Stimulated activated CD4-positive, alpha-beta T cell treated with anti-CD3 and anti-CD28 coated beads, Interleukin-15, amount 100 ng/mL, for 24 hours (primary cell): ENCODE measurements around the gene ADA.
A peak's percentile ranks its signal among the peaks of the same experiment; 100 is the strongest.
"Not testable (repeated sequence)": the region's sequence is repeated elsewhere in the genome, so short reads cannot be mapped to it uniquely, and the experiment has no call there.

ENCODE experiments used
- DNase-seq: peaks from one replicate; pipeline ENCODE4 v3.0.0-alpha.2; 2020

The ADA gene

DNA sequence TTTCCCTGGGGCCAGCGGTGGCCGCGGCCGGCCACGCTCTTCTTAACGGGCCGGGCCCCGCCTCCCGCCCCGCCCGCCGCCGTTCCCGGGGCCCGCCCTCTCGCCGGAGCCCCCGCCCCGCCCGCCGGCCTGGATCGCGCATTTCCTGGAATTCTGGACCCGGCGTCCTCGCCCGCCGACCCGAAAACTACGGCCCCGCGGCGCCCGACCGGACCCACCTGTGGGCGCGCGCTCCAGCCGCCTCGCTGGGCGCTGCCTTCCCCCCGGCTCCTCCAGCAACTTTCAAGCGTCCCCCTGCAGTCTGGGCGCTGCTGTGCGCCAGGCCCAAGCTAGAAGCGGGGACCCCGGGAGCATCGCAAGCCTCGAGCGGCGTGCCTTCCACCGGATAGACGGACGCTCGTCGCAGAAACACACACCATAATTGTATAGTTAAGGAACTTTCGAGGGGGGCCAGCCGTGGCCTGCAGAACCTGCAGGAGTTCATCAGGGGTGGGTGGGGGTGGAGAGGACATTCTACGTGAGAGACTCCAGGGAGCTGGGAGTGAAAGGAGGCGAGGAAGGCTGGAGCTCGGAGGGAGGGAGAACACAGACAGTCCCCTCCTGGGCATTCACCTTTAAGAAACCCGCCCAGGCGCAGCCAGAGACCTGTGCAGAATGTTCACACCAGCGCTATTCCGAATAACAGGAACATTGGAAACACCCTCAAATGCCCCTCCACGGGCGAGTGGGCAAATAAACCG, at the start of gene ADA:
TSS of gene ADA (minus strand) at position 16 of the 740 bp plus-strand sequence. CDS start 92 bp downstream, outside the sequence.
- DNase-seq = peak; percentile 60

DNA sequence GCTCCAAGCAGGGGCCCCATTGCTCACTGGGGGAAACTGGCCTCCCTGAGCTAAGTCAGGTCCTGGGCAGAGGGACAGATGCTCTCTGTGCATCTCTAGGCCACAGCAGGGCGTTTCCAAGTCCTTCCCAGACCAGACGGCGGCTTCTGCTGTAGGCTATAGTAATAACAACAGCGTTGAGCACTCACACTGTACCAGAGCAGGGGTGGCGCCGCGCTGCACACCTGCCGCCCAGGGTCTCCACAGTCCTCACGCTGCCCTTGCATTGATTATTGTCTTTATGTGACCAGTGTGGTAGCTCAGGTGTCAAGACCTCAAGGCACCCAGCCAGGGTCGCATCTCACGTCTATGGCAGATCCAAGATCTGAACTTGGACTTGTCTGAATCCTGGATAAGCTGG, 48.8 kb upstream of the ADA start:
- no peak for DNase-seq

DNA sequence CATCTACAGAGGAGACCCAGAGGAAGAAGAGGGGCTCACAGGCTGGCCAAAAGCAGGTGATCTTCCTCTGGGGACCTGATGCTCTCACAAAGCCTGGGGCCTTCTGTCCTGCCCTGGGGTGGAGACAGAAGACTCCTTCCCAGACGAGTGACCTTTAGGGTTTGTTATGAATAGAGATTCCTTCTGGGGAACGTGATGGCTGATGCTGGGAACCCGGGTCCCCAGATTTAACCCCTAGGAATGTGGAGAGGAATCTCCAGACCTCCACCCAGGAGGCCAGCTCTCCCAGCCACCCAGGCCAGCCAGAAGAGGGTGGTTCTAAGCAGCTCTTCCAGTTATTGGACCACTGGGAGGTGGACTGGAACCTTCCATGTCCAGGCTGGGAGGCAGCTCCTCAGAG, 46.9 kb upstream of the ADA start:
- no peak for DNase-seq

DNA sequence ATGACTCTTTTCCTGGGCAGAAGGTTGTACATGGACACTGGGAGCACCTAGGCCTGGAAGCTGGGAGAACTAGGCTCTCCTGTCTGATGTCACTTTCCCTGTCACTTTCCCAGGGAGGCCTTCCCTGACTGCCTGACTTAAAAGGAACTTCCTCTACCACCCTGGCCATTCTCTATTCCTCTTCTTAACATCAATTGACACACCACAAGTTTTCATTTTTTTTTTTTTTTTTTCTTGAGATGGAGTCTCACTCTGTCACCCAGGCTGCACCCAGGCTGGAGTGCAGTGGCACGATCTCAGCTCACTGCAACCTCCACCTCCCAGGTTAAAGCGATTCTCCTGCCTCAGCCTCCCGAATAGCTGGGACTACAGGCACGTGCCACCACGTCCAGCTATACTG, 45.5 kb upstream of the ADA start:
- not testable (repeated sequence) for DNase-seq

DNA sequence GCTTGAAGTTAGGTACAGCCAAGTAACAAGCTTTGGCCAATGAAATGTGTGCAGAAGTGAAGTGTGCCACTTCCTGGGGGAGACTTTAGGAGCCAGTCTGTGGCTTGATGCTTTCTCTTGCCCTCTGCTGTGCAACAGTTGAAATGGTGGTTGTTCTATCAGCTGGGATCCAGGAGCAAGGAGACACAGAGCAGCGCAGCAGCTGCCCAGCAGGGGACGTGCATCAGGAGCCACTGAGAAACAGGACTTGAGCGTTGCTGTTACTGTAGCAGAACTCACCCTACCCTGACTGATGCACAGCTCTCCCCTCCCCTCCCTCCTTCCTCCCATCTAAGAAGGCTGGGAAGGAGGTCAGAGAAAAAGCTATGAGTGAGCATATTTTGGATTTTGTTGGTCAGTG, 44.8 kb upstream of the ADA start:
- DNase-seq = no peak

DNA sequence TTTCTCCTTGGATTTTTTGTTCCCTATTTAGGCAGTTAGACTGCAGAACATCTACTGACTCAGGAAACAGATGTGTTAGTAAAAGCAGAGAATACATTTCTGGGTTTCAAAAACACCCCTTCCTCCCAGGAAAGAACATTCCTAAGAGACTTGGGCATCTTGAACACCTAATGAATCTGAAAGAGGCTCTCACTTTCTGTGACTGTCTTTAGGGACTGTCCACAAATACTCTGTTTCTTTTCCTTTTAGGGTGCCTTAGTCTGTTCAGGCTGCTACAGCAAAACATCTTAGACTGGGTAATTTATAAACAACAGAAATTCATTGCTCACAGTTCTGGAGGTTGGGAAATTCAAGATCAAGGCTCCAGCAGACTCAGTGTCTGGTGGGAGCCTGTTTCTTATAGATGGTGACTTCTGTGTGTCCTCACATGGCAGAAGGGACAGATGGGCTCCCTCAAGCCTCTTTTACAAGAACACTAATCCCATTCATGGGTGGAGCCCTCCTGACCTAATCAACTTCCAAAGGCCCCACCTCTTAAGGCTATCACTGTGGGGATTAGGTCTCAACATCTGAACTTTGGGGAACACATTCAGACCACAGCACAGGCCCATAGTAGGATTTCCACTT, 44.3 kb upstream of the ADA start:
- DNase-seq = no peak

DNA sequence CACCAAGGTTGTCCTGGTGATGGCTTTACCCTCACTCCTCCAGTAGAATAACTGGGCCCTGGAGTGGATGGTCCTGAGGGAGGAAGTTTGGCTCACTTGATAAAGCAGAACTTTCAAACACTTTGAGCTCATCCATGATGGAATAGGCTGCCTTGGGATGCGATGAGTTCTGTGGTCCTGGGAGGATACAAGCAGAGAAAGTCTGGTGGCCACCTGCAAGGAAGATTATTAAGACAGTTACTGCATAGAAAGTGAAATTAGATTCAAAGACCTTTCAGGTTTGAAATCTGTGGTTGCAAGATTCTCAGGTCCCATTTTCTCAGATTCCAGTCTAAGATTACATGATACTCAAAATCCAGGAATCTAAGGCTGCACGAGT, 43.8 kb upstream of the ADA start:
- no peak for DNase-seq

DNA sequence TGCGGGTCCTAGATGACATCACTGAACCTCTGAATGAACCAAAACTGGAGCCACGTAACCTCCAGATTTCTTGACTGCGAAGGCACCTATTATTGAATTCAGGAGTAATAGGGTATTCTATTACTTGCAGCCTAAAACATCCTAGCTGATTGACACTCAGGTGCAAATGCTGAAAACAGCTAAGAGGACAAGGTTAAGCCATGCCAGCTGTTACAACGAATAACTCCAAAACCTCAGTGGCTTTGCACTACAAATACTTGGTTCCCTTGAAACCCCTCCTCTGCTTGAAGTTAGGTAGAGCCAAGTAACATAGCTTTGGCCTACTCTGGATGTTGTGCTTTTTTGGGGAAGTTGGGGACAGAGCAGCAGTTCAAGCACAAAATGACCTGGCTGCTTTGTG, 42.7 kb upstream of the ADA start:
- no peak for DNase-seq

DNA sequence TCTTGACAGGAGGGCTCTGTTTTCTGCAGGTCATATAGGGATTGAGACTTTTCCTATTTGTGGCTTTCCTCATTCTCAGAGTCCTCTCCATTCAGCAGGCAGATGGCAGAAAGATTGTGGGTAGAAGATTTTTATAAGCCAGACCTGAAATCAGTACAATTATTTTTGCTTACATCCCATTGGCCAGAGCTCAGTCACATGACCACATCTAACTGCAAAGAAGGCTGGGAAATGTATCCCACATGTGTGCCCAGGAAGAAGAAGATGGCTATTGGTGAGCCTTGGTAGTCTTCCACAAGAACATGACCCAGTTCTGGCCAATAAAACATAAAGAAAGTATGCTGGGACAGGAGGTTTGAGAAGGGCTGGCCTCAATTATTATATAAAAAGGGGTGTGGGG, 42.1 kb upstream of the ADA start:
- DNase-seq = no peak

DNA sequence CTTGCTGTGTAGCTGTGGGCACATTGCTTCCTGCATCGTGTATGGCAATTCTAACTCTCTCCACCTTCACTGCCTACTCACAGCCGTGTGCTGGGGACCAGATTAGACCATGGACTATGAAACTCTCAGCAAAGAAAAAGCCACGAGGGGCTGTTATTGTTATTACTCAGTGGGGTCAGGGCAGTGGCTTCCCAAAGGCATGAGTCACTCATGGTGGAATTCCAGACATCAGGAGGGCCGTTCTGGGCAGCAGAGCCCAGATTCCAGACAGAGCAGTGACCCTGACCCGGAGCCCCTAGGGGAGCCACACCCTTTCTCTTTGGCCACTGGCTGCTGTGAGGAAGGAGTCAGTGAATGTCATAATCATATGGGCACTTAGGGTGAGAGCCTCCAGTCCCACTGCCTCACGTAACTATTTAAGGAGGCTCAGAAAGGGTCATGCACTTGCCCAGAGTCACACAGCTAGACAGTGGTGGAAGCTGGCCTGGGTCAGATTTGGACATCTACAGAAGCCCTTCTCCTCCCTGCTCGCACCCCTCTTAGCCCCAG, 41.5 kb upstream of the ADA start:
- DNase-seq = no peak

DNA sequence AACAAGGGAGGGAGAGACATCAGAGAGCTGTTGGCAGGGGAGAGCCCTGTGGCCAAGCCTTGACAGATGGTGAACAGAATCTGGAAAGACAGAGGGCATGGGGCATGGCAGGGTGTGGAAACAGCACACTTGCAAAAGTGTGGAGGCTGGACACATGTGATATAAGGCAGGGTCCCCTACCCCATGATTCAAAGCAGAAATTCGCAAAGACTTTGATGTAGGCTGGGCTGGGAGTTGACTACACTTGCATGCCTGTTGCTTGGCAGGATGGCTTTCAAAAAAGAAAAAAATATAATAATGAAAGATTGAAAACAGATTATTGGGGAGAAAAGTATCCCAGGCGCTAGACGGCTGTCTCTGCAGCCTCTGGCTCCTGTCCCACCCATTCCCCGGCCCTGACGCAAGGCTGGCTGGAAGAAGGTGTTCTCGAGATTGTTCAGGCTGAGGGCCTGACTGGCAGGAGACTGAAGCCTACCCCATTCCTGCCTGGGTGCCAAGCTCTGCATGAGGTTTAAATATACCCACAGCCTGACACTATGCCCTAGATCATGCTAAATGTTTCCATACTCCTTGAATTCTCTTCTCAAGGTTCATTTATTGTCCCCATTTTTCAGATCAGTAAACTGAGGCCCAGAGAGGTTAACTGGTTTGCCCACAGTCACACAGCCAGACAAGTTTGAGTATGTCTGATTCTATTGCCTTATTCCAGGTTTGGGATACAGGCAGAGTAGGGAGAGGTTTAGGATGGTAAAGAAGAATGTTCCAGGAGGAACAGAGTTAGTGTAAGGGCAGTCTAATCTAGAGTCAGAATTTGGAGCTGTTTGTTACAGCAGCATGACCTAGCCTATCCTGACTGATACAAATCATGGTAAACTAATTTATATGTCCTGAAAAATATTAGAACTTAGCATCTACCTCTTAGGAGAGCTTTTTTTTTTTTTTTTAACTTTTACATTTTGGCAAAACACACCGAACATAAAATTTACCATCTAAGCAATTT, 40.2 kb upstream of the ADA start:
- no peak for DNase-seq

DNA sequence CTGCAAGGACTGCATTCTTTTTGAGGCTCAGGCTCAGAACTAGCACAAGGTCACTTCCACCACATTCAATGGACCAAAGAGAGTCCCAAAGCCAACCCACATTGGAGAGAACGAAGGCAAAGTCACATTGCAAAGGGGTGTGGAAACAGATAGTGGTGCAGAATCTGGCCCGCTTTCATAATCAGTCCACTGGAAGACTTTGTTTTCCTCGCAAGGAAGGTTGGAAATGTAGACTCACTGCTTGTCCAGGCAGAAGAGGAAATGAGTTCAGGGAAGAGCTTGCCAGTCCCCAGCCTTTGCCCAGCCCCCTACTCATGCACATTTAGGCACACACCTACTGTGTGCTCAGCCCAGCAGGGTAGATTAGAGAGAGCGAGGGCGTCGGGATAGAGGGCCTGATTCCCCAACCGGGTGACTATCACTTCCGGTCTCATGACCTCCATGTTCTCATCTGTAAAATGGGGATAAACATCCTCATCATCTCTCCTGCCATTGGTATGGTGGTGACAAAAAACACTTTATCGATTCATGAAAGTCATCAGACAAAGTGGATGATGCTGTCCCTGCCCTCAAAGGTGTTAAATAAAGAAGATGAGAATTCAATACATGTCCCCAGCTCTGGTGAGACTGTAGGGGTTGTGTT, 39.4 kb upstream of the ADA start:
- no peak for DNase-seq

DNA sequence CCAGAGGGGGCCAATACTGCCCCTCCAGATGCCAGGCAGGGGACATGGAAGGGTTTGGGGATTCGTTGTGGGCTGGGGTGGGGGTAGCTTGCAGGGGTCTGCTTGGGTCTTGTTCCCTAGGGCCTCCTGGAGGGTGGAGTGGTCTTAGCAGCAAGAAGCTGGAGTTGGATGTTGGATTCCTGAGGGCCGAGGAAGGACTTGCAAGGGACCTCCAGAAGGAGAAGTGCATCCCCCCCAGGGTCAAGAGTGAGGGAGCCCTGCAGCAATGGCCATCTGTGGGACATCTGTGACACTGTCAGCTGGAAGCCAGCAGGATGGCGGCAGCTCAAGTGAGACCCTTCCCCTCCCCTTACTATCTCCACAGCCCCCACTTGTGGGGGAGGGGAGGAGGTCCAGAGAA, 38.3 kb upstream of the ADA start:
- DNase-seq = no peak

DNA sequence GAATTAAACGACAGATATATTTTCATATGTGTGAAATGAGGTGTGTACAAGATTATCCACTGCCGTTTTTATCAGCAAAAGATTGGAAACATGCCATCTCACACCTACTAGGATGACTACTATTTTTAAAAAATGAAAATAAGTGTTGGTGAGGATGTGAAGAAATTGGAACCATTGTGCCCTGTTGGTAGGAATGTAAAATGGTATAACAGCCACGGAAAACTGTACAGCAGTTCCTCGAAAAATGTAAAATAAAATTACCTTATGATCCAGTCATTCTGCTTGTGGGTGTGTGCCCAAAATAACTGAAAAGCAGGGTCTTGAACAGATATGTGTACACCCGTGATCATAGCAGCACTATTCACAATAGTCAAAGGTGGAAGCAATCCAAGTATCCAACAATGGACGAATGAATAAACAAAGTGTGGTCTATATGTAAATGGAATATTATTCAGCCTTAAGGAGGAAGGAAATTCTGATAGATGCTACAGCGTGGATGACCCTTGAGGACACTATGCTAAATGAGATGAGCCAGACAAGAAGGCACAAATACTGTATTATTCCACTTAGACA, 36.6 kb upstream of the ADA start:
- DNase-seq = no peak

DNA sequence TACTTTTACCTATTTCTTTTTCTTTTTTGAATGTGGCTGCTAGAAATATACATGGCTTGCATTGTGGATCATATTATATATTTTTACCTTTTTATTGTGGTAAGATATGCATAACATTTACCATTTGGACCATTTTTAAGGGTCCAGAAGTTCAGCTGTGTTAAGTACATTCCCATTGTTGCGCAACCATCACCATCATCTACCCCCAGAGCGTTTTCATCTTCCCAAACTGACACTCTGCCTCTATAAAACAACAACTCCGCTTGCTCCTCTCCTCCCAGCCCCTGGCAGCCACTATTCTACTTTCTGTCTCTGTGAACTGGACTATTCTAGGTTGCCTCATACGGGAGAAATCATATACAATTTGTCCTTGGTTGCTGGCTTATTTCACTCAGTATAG, 35.4 kb upstream of the ADA start:
- no peak for DNase-seq

DNA sequence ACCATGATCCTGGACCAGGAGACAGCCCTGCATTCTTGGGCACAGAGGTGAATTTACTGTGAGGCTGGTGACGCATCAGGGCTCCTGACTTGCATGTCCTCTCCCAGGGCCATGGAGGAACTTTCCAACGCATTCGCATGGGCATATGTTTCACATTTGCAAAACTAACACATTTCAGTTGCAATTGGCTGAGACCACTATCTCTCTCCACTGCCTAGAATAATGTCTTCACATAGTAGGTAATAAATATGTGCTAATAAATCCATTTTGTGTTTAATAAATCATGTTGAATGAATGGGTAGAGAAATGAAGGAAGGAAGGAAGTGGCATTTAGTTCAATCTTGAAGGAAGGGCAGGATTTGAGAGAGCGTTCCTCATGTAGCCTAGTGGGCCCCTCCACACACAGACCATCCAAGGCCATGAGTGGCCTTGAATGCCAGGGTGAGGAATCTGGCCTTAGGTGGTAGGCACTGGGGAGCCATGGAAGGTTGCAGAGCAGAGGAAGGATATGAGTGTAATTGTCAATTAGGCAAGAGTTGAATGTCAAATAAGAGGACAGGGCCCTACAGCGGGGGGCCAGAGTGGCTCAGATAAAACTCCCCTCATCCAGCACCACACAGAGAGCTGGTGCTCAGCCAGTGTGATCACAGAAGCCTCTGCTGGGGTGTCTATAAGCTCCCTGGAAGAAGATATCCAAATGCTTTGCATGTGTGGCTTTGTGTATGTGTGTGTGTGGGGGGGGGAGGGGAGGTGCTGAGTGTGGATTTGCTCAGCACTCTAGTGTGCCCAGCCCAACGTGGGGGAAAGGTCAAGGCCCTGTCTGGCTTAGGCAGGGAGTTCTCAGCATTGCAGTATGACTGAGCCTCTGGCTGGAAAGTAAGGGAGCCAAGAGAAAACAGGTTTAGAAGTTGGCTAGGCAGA, 32.8 kb upstream of the ADA start:
- DNase-seq = no peak

DNA sequence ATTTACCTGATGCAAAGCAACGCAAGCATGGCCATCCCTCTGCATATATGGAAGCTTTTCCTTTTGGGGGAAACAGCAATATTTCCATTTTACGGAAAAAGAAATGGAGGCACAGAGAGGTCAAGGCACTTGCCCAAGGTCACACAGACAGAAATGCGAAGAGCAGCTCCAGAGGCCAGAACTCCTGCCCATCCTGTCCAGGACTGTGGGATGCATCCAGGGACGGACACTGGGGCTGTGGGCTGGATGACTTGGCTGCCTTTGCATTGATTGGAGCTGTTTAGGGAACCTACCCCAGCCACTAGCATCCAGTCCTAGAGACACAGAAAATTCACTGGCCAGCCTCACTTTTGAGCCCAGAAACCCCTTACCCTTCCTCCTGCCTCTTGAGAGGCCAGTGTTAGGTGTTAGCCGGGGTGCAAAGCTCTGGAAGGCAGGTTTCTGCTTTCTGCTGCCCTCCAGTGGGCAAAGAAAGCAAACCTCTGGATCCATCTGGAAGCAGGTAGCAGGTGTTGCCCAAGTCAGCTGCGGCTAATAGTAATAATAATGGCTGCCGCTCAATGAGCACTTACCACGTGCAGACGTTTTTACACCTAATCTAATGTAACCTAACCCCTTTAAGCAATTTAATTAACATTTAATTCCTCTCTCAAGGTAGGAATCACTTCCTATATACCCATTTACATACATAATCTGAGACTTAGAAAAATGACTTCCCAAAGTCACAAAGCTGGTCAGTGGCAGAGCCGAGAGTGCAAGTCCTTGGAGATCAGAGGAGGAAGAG, 32.0 kb upstream of the ADA start:
- DNase-seq = peak; percentile 67

DNA sequence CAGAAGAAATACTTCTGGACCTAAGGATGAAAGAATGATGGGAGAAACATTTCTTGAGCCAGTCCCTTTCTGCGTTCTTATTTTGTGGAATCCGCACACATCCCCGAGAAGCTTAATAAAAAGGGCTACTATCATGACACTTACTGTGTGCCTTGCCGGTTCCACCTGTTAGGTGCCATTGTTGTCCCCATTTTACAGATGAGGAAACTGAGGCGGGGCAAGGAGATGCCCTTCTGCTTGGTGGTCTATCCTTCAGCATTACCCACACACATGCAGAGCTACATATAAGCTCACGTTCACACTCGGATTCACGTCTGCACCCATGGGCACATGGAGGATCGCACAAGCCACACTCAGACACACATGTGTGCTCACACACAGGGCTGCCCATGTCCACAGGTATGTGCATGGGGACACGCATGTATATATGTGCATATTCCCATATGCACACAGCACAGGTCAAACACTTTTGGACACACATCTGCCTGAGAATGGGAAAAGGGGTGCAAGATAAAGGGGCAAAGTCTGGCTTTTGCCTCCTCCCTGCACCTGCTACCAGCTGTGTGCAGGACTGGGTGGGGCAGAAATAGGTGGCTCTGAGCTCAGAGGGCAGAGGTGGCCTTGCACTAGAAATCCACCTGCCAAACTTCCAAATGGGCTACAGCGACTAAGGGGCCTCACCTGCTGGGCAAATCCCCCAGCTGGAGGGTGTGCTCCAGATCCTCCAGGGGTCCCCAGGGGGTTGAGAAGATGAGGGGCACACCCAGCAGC, 30.5 kb upstream of the ADA start:
- no peak for DNase-seq

DNA sequence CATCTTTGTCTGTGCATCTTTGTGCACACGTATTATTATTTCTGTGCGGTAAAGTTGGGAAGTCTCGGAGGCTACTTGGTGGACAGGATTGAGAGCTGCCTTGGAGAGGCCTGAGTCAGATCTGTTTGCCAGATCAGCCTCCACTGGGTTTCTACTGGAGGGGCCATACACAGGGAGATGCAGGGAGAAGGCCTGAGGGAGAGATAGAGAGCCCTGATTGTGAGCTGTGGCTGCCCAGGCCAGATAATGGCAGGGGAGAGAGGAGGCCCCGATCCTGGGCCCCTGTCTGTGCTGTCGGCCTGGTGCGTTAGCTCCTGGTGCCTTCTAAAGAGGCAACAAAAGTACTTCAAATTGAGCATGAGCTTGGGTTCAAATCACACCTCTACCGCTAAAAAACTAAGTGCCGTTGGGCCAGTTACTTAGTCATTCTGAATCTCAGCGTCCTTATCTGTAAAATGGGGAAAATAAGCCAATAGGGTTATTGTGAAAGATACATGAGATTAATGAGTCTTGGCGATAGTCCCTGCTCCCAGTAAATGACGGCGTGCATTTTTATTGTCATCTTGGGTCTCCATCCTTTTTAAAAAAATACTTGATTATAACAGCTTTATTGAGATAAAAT, 27.6 kb upstream of the ADA start:
- no peak for DNase-seq
